Neural progenitor cell (in vitro differentiated cells): ENCODE results near the gene KPNA6.

Experiments used
- CTCF ChIP-seq: fragments of 200-600 bp; sonication (generic); IDR thresholded peaks from 2 replicates; pipeline ENCODE4 v1.5.1; 2017; ENCODE audit warnings: antibody characterized with exemption, mild to moderate bottlenecking
- EZH2 ChIP-seq: fragments of 200-600 bp; sonication (generic); IDR thresholded peaks from 2 replicates; pipeline ENCODE4 v1.6.1; 2017; ENCODE audit warnings: antibody characterized with exemption, mild to moderate bottlenecking, moderate library complexity

GRCh38 chr1:32068957-32069588 is 38.8 kb upstream of the KPNA6 start:
- TF ChIP-seq CTCF (no peak), EZH2 (no peak)
